Panc1 (cell line): ENCODE measurements around the gene COMMD7. TPM values are rescaled to one million over a fixed set of nuclear protein-coding genes. Genes with fewer than 3 reads are reported as not detected.

ENCODE experiments used
- ATAC-seq: fragments of 200-7000 bp; cut with Tn5 transposase; 2 replicates; pipeline ENCODE4 v1.9.1; 2020; ENCODE audit warnings: mild to moderate bottlenecking, moderate library complexity
- BruUV-seq: library from RNA; stranded (reverse); fragments of 400-500 nt; replicated peaks from 2 replicates; lab custom pipeline; 2021; lab: Mats Ljungman, UMichigan
- CTCF ChIA-PET: fragments of 300-600 bp; sonication (Branson Sonifier 250); formaldehyde crosslinking; loops from one replicate; lab custom pipeline; 2022; ENCODE audit warnings: antibody characterized with exemption; lab: Charles Lee
- POLR2A ChIA-PET: fragments of 300-600 bp; sonication (Branson Sonifier 250); formaldehyde crosslinking; loops from one replicate; lab custom pipeline; 2022; ENCODE audit warnings: antibody characterized with exemption; lab: Charles Lee
- DNase-seq: peaks from one replicate; pipeline ENCODE4 v3.0.0-alpha.2; 2010; ENCODE audit warnings: low read depth, low spot score
- H3K27ac ChIP-seq: 2 replicates; pipeline ENCODE4 v1.5.1; 2011; ENCODE audit warnings: mild to moderate bottlenecking, low read length, inconsistent platforms
- H3K27me3 ChIP-seq: fragments of 200-500 bp; sonication (Bioruptor generic); 2 replicates; pipeline ENCODE4 v1.6.0; 2014; ENCODE audit warnings: low read length, inconsistent platforms; ENCODE audit not compliant: control insufficient read depth, insufficient read depth
- H3K36me3 ChIP-seq: fragments of 200-500 bp; sonication (Bioruptor generic); 2 replicates; pipeline ENCODE4 v1.5.1; 2014; ENCODE audit warnings: inconsistent platforms, mild to moderate bottlenecking, low read length, moderate library complexity; ENCODE audit not compliant: control insufficient read depth, insufficient read depth
- H3K4me1 ChIP-seq: 2 replicates; pipeline ENCODE4 v1.5.1; 2011; ENCODE audit warnings: inconsistent platforms, mild to moderate bottlenecking, low read length, moderate library complexity; ENCODE audit not compliant: control insufficient read depth, insufficient read depth
- H3K4me3 ChIP-seq, 2 experiments: 2 replicates each; pipeline ENCODE4 v1.5.1; 2011 to 2012; ENCODE audit warnings: low read depth in 2 of 2, low read length in 2 of 2, mild to moderate bottlenecking in 2 of 2, inconsistent platforms in 1 of 2, moderate library complexity in 1 of 2
- H3K9me3 ChIP-seq: fragments of 200-500 bp; sonication (Bioruptor generic); 2 replicates; pipeline ENCODE4 v1.5.1; 2014; ENCODE audit warnings: low read depth, mild to moderate bottlenecking, inconsistent platforms, low read length, moderate library complexity; ENCODE audit not compliant: control insufficient read depth, insufficient read depth
- CTCF ChIP-seq: fragments of 450-650 bp; IDR thresholded peaks from 2 replicates; pipeline ENCODE4 v1.5.1; 2017; ENCODE audit warnings: mild to moderate bottlenecking
- POLR2AphosphoS5 ChIP-seq: IDR thresholded peaks from 2 replicates; pipeline ENCODE4 v1.6.1; 2012; ENCODE audit warnings: mild to moderate bottlenecking, low read depth, low read length, moderate library complexity
- SIN3A ChIP-seq: IDR thresholded peaks from 2 replicates; pipeline ENCODE4 v1.6.1; 2012; ENCODE audit warnings: low read depth, mild to moderate bottlenecking, low read length, moderate library complexity, borderline replicate concordance; ENCODE audit not compliant: insufficient read depth
- TCF7L2 ChIP-seq: IDR thresholded peaks from 2 replicates; pipeline ENCODE4 v1.6.1; 2011; ENCODE audit warnings: mild to moderate bottlenecking, low read depth, low read length, inconsistent platforms
- in situ Hi-C: cut with HindIII; loops from 2 replicates; pipeline ENCODE4 v1.10.0; 2016; ENCODE audit warnings: low sequenced_read_pairs, low pct_unique_long_range_greater_than_20kb
- intact Hi-C: fragments of 100-400 bp; cut with micrococcal nuclease; formaldehyde crosslinking; loops from one replicate; pipeline ENCODE4 v1.10.0; 2022; ENCODE audit not compliant: unreplicated experiment
- total RNA-seq: library from RNA; stranded (reverse); gene quantifications from one replicate; pipeline ENCODE4 v1.2.1, GENCODE V29; 2021; ENCODE audit not compliant: unreplicated experiment
- TF ChIP-seq, protein P1 (sequence below), 2 experiments: IDR thresholded peaks; 2 replicates each; pipeline ENCODE4 v1.6.1; 2011 to 2012; ENCODE audit warnings: low read depth in 2 of 2, control low read depth in 1 of 2, low read length in 1 of 2, mild to moderate bottlenecking in 1 of 2, moderate library complexity in 1 of 2; ENCODE audit not compliant: insufficient read depth in 1 of 2

COMMD7 gene
- total RNA-seq, 1 experiment from 2014 or later = 24.8 TPM

DNA sequence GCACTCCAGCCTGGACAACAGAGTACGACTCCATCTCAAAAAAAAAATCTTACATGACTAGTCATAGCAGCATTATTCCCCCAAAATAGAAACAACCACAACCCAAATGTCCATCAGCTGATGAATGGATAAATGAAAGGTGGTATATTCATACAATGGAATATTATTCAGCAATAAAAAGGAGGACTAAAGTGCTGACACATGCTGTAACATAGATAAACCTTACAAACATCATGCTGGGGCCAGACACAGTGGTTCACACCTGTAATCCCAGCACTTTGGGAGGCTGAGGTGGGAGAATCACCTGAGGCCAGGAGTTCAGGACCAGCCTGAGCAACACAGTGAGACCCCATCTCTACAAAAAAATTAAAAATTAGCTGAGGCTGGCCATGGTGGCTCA is 86.4 kb downstream of the COMMD7 start:
- H3K4me1 ChIP-seq = no peaks in the 10 kb centered on the region
- ATAC-seq (no peak), DNase-seq (no peak)
- POLR2A ChIA-PET = no interaction called here
- H3K4me3 ChIP-seq = no peak overlapping the region
- no TSS peak for BruUV-seq
- intact Hi-C loops (no loop called here), in situ Hi-C loops (no loop called here)
- H3K36me3 ChIP-seq = no peaks in the 10 kb centered on the region
- H3K27ac ChIP-seq = no peak overlapping the region
- TF ChIP-seq, protein P1, sequence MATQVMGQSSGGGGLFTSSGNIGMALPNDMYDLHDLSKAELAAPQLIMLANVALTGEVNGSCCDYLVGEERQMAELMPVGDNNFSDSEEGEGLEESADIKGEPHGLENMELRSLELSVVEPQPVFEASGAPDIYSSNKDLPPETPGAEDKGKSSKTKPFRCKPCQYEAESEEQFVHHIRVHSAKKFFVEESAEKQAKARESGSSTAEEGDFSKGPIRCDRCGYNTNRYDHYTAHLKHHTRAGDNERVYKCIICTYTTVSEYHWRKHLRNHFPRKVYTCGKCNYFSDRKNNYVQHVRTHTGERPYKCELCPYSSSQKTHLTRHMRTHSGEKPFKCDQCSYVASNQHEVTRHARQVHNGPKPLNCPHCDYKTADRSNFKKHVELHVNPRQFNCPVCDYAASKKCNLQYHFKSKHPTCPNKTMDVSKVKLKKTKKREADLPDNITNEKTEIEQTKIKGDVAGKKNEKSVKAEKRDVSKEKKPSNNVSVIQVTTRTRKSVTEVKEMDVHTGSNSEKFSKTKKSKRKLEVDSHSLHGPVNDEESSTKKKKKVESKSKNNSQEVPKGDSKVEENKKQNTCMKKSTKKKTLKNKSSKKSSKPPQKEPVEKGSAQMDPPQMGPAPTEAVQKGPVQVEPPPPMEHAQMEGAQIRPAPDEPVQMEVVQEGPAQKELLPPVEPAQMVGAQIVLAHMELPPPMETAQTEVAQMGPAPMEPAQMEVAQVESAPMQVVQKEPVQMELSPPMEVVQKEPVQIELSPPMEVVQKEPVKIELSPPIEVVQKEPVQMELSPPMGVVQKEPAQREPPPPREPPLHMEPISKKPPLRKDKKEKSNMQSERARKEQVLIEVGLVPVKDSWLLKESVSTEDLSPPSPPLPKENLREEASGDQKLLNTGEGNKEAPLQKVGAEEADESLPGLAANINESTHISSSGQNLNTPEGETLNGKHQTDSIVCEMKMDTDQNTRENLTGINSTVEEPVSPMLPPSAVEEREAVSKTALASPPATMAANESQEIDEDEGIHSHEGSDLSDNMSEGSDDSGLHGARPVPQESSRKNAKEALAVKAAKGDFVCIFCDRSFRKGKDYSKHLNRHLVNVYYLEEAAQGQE (IDR thresholded peaks at IDR 0.05; ENCODE audit: insufficient read depth in 1 of 2, low read depth in 2 of 2, low read length in 1 of 2) = no peak
- TF ChIP-seq POLR2AphosphoS5 = no peak
- CTCF ChIA-PET = no interaction called here
- H3K27me3 ChIP-seq = no peaks in the 10 kb centered on the region
- no peaks in the 10 kb centered on the region for H3K9me3 ChIP-seq

GRCh38 chr20:32655903-32656512 is 87.3 kb downstream of the COMMD7 start:
- intact Hi-C loops (no loop called here), in situ Hi-C loops (no loop called here)
- Histone ChIP-seq H3K27me3 (no peaks in the 10 kb centered on the region), H3K4me3 (no peak overlapping the region), H3K9me3 (no peaks in the 10 kb centered on the region), H3K27ac (no peak overlapping the region), H3K4me1 (0 out of 2 replicates have a peak, but pooled peaks cover 2% of the 10 kb centered on the region), H3K36me3 (no peaks in the 10 kb centered on the region)
- DNase-seq (no peak), ATAC-seq (no peak)
- no TSS peak for BruUV-seq
- no peak for TF ChIP-seq CTCF
- no peak for TF ChIP-seq POLR2AphosphoS5
- no peak for TF ChIP-seq SIN3A
- TF ChIP-seq, protein P1 (IDR thresholded peaks at IDR 0.05; ENCODE audit: insufficient read depth in 1 of 2, low read depth in 2 of 2, low read length in 1 of 2) = no peak
- no peak for TF ChIP-seq TCF7L2
- POLR2A ChIA-PET = no interaction called here
- CTCF ChIA-PET = no interaction called here
